ENCODE data around the gene UBE2L3. TPM values are rescaled to one million over a fixed set of nuclear protein-coding genes. Genes with fewer than 3 reads are reported as not detected.

The UBE2L3 gene
- total and polyA plus RNA-seq, 10 of the 15 experiments (the other 5 are each of a cell fraction or from before 2014, with no cell fraction given), result 55.7 to 168 (median 113) TPM

GRCh38 chr22:21628386-21629254 lies 61.1 kb downstream of the UBE2L3 start (continued):
- TF ChIP-seq, protein P1, sequence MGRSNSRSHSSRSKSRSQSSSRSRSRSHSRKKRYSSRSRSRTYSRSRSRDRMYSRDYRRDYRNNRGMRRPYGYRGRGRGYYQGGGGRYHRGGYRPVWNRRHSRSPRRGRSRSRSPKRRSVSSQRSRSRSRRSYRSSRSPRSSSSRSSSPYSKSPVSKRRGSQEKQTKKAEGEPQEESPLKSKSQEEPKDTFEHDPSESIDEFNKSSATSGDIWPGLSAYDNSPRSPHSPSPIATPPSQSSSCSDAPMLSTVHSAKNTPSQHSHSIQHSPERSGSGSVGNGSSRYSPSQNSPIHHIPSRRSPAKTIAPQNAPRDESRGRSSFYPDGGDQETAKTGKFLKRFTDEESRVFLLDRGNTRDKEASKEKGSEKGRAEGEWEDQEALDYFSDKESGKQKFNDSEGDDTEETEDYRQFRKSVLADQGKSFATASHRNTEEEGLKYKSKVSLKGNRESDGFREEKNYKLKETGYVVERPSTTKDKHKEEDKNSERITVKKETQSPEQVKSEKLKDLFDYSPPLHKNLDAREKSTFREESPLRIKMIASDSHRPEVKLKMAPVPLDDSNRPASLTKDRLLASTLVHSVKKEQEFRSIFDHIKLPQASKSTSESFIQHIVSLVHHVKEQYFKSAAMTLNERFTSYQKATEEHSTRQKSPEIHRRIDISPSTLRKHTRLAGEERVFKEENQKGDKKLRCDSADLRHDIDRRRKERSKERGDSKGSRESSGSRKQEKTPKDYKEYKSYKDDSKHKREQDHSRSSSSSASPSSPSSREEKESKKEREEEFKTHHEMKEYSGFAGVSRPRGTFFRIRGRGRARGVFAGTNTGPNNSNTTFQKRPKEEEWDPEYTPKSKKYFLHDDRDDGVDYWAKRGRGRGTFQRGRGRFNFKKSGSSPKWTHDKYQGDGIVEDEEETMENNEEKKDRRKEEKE (IDR thresholded peaks at IDR 0.05), result no peak; the same call in 1 of the 2 replicates
- TF ChIP-seq BCL3 (IDR thresholded peaks at IDR 0.05; ENCODE audit: borderline replicate concordance, insufficient read depth, low read depth, low read length, poor library complexity, severe bottlenecking) (peak; percentile 47), STAT3 (IDR thresholded peaks at IDR 0.05; ENCODE audit: low read depth, low read length) (no peak), WRNIP1 (IDR thresholded peaks at IDR 0.05; ENCODE audit: borderline replicate concordance, low read depth, low read length) (no peak), ZNF217 (IDR thresholded peaks at IDR 0.05) (0 out of 2 replicates have a peak, but pooled peaks have one; percentile 25), PAX5 (IDR thresholded peaks at IDR 0.05; ENCODE audit: borderline replicate concordance, low read depth, low read length) (0 out of 2 replicates have a peak, but pooled peaks have one; percentile 4), POLR2AphosphoS2 (IDR thresholded peaks at IDR 0.05; ENCODE audit: low read depth, low read length) (no peak), ZBTB33 (IDR thresholded peaks at IDR 0.05) (0 out of 2 replicates have a peak, but pooled peaks have one; percentile 47)
